HG03457 (cell line): ENCODE results near the gene DGKZ.

Experiments used
- ATAC-seq: cut with Tn5 transposase; IDR thresholded peaks from one replicate; pipeline ENCODE4 v1.9.1; 2021; ENCODE audit warnings: moderate number of reproducible peaks; ENCODE audit not compliant: unreplicated experiment

Gene DGKZ

DNA sequence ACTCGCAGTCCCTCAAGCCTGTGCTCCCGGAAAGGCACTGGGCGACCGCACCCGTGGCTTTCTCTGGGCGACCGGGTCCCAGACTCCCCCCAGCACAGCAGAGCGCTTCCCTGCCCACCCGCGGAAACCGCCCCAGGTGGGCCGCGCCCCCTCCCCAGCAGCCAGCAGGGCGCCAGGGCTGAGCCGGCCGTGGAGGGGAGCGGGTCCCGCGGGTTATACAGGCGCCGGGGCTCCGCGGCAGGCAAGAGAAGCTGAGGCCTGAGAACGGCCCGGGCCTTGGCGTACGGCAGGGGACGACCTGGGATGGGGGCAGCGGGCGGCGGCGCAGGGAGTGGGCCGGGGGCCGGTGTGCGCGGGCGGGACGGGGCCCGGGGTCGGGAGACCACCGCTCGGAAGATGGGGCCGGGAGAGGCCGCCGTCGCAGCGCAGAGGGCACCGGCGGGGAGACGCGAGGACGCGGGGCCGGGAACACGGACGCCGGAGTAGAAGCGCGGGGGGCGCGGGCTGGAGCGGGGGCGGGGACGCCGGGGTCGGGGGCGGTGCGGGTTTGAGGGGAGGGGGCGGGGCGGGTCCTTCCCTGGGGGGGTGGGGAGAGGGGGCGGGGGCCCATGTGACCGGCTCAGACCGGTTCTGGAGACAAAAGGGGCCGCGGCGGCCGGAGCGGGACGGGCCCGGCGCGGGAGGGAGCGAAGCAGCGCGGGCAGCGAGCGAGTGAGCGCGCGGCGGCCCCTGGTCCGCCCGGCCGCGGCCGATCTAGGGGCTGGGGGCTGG, 34.0 kb downstream of the DGKZ start, which contains the start of gene MDK:
Gene MDK (plus strand): TSS at position 622 of the 771 bp plus-strand sequence. CDS start 389 bp downstream, outside the sequence.
- ATAC-seq: no peak

DNA sequence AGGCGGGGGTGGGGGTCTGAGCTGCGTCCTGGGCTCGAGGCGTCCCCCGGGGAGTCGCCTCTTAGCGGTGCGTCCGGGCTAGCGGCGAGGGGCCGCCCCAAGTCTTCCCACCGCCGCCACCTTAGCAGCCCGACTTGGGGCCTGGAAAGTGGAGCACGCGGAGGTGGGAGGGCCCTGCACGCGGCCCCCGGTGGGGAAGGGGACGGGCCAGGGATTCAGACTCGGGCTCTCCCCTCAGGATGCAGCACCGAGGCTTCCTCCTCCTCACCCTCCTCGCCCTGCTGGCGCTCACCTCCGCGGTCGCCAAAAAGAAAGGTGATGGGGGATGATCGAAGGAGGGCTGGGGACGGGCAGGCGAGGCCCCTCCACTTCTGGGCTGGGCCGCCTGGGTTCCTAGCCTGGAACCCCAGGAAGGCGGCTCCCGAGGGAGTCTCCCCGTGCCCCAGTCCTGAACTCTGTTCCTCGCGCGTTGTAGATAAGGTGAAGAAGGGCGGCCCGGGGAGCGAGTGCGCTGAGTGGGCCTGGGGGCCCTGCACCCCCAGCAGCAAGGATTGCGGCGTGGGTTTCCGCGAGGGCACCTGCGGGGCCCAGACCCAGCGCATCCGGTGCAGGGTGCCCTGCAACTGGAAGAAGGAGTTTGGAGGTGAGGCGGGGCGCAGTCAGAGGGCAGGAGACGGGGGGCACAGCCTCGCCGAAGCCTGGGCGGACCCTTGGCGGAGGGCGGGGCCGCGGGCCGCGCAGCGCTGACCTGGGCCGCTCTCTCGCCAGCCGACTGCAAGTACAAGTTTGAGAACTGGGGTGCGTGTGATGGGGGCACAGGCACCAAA, 34.8 kb downstream of the DGKZ start:
- no peak for ATAC-seq

DNA sequence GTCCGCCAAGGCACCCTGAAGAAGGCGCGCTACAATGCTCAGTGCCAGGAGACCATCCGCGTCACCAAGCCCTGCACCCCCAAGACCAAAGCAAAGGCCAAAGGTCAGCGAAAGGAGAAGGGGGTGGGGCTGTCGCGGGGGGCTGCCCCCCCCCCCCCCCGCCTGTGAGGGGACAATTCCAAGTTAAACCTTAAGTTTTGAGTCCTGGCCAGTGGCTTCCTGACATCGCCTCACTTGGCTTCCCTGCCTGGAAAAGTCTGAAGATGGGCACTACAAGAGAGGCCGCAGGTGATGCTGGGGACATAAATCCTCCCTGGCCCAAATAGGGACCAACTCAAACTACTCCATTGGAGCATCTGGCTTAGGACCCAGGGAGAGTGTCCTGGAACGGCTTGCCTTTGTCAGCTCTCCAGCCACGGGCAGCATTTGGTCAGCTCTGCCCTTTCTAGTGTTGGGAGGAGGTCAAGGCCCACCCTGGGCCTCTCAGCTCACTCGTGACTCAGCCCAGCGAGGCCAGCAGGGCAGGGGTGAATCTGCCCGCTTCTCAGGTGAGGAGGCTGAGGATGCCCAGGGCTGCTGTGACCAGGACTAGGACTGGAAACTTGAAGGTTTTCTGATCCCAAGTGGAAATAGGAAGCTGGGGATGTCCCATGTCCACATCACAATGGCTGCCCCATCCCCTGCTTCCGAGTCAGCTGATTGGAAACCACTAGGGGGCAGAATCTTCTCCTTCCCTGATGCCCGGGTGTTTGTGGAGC, 35.6 kb downstream of the DGKZ start:
- ATAC-seq: no peak

DNA sequence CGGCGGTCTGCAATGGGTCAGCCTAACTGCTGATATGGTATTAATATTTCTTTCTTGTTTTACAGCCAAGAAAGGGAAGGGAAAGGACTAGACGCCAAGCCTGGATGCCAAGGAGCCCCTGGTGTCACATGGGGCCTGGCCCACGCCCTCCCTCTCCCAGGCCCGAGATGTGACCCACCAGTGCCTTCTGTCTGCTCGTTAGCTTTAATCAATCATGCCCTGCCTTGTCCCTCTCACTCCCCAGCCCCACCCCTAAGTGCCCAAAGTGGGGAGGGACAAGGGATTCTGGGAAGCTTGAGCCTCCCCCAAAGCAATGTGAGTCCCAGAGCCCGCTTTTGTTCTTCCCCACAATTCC, 36.1 kb downstream of the DGKZ start:
- no peak for ATAC-seq

DNA sequence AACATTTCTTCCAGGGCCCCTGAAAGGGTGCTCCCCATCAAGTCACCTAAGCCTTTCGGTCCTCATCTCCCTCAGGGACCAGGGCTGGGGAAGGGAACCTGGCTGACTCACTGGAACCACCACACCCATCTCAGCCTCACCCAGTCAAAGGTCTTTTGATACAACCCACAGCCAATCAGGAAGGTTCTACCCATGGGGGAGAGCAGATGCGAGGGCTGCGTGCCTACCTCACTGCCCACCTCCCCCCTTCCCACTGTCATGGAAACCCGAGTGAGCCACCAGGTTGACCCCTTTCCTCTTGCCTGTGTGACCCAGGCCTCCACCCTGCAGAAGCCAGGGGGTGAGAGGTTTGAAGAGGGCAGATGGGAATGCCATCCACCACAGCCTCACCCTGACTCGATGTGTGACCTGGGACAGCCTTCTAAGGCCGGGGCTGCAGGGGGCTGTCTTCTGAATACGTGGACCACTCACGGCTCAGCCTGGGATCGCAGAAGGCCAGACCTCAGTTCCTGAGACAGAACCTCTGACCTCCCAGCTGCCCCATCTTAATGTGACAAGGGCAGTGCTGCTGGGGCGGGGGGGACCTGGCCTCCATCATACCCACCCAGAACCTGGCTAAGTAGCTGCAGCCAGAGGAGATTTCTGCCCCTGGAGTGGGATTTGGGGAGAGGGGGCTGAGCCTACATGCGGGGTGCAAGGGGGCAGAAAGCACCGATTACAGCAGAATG, 36.9 kb downstream of the DGKZ start:
- ATAC-seq: no peak

DNA sequence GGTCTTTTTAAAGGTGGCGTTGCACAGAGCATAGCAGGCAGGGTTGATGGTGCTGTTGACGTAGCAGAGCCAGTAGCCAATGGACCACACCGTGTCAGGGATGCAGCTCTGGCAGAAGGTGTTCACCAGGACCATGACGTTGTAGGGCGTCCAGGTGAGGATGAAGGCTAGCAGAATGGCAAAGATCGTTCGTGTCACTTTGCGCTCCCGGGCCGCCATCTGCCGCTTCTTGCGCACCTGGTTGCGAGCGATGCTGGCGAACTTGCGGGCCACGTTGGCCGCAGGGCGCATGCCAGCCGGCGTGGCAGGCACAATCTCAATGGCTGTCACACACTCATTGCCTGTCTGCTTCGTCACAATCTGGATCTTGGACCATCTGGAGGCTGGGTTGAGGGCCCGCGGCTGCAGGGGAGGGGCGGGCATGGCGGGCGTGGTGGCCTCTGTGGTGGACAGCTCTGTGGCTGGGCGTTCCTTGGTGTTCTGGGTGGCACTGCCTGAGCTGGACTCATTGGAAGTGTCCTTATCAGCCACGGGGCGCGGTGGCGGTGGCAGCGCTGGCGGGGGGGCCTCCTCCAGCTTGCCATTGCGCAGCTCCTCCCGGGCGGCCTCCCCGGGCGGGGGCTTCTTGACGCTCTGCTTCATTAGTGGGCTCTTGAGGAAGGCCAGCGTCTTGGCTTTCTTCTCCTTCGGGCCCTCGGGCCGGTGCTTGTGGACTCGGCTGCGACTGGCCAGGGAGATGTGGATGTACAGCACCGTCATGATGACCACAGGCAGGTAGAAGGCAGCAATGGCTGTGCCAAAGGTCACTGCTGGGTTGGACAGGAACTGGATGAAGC, 38.1 kb downstream of the DGKZ start:
- no peak for ATAC-seq

DNA sequence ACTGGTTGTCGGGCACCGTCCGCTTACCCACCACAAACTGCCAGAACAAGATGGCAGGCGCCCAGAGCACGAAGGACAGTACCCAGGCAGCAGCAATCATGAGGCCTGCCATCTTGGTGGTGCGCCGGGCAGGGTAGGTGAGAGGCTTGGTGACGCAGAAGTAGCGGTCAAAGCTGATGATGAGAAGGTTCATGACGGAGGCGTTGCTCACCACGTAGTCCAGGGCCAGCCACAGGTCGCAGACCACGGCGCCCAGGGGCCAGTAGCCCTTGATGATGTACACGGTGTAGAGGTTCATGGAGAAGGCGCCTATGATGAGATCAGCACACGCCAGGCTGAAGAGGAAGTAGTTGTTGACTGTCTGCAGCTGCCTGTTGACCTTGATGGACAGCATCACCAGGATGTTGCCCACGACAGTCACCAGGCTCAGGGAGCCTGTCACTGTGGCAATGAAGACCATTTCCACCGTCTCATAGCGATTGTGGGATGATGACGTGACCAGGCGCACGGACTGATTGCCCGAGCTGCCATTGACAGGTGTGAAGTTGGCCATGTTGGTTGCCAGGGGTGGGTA, 38.8 kb downstream of the DGKZ start:
- ATAC-seq: no peak

DNA sequence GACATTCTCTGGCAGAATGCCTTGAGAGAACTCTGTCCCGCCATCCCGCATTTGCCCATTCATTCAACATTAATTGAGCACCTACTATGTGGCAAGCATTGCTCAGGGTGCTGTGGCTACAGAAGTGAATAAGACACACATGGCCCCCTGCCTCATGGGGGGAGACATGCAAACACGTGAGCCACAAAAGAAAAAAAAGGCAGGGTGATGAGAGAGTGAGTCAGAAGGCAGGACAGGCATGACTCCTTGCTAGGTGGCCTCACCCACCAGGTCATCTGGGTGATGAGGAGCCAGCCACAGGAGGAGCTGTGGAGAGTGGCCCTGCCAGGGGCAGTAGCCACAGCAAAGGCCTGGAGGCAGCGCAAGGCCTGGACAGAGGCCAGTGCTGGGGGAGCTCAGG, 39.4 kb downstream of the DGKZ start:
- no peak for ATAC-seq

DNA sequence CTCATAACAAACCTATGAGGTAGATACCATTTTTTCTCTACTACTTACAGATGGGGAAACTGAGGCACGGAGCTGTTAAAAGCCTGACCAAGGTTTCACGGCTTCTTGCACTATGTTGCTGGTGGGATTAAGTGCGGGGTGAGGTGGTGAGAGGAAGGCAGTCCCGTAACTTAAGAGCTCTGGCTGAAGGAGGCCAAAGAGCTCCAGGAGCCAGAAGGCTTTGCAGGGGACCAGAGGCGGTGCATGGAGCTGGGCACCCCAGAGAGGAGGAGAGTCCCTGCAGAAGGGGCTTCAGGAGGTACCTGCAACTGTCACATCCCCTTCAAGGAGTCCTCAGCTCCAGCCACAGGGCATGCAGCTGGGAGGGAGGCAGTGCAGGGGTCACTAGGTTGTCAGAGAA, 40.2 kb downstream of the DGKZ start:
- ATAC-seq: no peak

DNA sequence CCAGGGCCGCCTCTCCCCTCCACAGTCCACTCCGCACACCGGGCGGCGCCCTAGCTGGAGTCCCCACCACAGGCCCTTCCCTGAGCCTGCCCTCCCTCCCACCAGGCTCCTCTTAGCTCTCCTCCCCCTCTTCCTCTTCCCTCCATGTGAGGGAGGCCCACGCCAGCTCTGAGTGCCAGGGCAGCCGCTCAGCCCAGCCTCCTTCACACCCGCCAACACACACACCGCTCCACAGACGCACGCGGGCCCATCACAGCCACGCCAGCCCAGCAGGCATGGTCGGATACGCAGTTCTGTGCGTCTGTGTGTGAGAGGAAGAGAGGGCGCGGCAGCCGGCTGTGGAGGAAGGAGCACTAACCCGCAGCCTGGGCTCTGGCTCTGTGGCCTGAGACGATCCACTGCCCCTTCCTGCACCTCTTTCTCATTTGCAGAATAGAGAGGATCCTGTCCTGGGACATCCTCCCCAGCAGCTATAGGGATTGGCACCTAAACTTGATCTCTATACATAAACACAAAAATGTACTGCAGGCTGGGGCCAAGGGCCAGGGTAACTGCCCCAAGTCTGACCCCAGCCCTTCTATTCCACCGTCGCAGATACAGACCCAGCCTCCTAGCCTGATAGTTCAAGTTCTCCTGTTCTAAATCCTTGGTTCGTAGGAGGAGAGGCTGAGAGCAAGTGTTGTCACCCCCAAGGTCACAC, 40.8 kb downstream of the DGKZ start:
- no peak for ATAC-seq

DNA sequence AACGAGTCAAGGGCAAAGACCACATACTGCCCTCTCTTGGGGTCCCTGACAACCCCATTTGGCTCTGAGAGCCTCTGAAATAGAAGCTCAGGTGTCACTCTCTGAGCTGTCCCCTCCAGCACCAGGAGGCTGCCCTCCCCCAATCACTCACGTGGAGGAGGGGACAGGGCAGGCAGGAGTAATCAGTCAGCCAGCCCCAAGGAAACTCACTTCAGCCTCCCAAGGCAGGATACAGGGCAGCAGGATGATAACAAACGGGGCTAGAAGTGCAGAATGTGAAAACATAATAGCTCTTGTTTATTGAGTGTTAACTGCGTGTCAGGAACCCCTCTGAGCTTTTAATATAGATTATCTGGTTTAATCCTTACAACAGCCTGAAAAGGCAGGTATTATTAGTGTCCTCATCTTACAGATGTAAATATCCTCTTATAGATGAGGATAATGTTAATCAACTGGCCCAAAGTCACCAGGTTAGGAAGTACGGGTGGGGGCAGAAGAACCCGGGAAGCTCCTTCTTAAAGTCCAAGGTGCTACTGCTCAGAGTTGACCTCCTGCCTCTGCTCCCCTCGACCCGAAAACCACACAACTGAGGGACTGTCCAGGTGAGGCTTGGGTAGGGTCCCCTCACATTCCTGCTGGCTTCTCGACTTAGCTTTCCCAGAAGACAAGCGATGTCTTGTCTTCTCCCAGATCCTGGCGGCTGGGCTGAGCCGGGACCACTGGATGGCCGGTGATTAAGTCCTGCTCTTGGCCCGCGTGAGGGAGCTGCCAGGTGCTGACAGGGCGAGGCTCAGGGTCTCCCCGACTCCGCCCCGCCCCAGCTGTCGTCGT, 41.6 kb downstream of the DGKZ start:
- no peak for ATAC-seq

DNA sequence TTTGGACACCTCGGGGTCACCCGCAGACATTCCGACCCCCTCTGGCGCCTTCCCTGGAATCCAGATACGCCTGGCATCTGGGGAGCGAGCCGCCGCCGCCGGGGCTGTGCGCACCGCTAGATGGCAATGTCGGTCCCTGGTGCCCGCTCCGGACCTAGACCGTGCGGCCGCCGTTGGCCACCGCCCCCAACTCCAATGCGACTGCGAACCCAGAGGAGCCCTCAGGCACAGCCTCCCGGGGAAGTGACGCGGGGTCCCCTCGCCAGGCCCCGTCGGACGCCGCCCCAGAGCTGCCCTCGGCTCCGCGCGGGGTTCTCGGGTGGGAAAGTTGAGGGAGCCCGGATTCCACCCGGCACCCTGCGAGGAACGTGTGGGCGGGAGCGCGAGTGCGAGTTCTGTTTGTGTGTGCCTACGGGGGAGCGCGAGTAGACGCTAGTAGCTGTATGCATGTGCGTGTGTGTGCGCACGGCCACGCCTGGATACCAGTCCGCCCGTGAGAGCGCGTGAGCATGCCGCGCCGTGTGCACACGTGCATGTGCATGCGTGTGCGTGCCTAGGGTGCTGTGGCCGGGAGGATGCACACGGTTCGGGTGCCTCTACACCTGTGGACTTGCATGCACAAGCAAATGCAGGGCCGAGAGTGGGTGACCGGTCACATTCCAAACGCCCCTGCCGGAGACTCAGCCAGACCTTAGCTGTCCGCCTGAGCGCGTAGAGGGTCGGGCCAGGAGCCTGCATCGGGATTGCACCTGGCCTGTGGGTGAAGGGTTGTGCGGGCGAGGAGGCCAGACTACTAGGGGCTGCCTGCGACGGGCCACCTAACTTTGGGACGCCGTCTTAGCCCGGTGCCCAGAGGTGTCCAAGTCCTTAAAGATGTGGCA, 42.4 kb downstream of the DGKZ start:
- ATAC-seq: no peak

DNA sequence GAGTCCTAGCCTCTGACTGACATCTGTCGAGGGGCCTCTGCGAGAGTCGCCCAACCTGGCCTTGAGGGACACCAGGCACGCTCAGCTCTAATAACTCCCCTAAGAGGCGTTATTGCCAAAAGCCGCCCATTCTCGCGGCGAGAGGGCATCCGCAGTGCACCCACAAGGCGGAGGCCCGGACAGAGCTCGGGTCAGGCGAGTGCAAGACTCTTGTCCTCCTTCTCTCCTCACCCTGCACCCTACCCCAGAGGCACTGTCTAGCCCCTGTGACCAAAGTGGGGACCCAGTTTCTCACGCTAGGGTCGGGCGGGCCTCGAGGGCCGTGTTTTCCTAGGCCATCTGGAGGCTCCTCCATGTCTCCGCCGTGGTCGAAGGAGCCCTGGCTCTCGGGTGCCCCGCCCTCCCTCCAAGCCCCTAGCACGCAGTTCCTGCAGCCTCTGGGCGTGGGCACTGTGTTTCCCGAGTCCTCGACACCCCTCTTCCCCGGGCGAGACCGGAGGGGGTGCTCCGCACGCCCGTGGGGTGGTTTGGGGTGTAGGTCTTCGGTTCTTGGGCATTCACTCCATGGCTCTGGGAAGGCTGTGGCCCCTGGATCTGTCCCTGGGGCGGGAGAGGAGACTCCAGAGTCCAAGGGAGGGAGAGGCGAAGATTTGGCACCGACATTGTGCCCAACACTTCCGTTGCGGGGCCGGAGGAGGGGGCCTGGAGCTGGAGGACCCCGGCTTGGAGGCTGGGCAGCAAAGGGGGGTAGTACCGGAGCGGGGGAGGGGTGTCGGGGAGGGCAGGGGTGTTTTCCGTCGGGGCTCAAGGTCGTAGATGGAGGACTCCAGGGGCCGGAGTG, 43.3 kb downstream of the DGKZ start:
- ATAC-seq: no peak

DNA sequence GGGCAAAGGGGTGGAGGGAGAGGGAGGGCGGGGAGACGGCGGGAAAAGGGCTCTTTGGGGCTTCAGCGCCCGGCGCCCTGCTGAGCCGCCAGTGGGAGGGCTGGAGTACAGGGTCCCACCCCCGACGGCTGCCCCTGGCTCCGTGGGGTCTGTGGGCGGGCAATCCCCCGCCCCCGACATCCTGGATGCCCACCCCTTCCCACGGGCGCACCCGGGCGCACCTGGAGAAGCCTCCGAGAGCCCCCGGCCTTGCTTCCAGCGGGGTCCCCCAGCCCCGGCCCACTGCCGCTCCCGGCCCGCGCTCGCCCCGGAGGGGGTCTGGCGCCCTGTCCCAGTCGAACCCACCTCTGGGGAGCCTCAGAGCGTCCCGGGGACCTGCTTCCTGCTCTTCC, 43.9 kb downstream of the DGKZ start:
- ATAC-seq: no peak

DNA sequence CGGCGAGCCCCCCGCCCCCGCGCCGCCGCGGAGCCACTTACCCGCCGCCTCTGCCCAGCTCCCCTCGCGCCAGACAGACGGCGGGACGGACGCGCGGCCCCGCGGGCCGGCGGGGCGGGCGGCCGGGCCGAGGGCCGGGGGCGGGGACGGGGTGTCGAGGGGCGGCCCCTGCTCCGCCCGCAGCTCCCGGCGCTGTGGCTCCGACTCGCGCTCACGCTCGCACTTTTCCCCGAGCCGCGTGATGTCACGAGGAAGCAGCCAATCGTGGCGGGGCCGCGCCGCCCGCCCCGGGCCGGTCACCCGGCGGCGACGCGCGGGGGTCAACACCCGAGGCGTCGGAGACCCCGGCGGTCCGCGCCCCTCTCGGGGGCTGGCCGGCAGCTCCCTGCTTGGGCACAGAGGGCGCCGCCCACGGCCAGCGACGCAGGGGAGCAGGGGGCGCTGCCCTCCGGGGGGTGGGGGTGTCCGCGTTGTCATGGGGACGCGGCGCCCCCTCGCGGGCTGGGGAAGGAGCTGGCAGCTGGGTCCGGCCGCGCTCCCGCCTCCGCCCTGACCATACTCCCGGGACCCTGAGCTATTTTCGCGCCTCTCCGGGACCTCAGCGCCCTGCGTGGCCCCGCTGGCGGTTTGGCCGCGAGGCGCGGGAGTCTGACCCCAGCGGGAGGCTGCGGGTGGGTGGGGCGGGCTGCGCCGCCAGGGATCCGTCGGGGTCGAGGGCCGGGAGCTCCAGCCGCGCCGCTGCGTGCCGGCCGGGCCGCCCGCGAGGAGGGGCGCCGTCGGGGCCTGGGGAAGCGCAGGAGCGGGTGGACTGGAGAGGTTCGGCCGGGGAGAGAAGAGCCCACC, 44.5 kb downstream of the DGKZ start, which contains the start of gene CHRM4:
Gene CHRM4 (minus strand): TSS at position 199 of the 843 bp plus-strand sequence. CDS start 5,219 bp downstream, outside the sequence.
- ATAC-seq: no peak
